ENCODE measurements around the gene APP. TPM values are rescaled to one million over a fixed set of nuclear protein-coding genes. Genes with fewer than 3 reads are reported as not detected.

Gene APP
- total and polyA plus RNA-seq, 4 donors = 86.9 to 414 (median 367) TPM

- Histone ChIP-seq H3K4me1 (ENCODE audit: control insufficient read depth in 5 of 5, insufficient read depth in 5 of 5, low read length in 5 of 5) (no peaks in the 10 kb centered on the region), H3K36me3 (ENCODE audit: control insufficient read depth in 4 of 4, insufficient read depth in 4 of 4, low read length in 4 of 4) (peaks cover 6 to 23% (median 13%) of the 10 kb centered on the region in 4 donors), H3K9me3 (ENCODE audit: control insufficient read depth in 4 of 4, insufficient read depth in 3 of 4, low read length in 3 of 4) (no peaks in the 10 kb centered on the region), H3K27ac (ENCODE audit: low read depth in 1 of 2, low read length in 1 of 2) (no peak overlapping the region), H3K4me3 (no peak overlapping the region), H3K9ac (ENCODE audit: insufficient read depth in 1 of 2, low read length in 2 of 2) (no peak overlapping the region), H3K27me3 (ENCODE audit: control insufficient read depth in 3 of 3, insufficient read depth in 3 of 3, low read length in 2 of 3) (no peaks in the 10 kb centered on the region)
- DNase-seq = no peak
- 85 to 94% methylated on average over 3 of the region's 3 CpGs for whole genome bisulfite sequencing, 2 donors
- no peak for ATAC-seq (ENCODE audit: insufficient read depth, low FRiP score)
- TF ChIP-seq CTCF (IDR thresholded peaks at IDR 0.05; ENCODE audit: control extremely low read depth, extremely low read depth) = no peak
Observed at GRCh38 chr21:25953196-25953595, 217.4 kb downstream of the APP start.

GRCh38 chr21:25952306-25952705, 218.3 kb downstream of the APP start:
- no peaks in the 10 kb centered on the region for H3K9me3 ChIP-seq (ENCODE audit: control insufficient read depth in 4 of 4, insufficient read depth in 3 of 4, low read length in 3 of 4)
- no peaks in the 10 kb centered on the region for H3K27me3 ChIP-seq (ENCODE audit: control insufficient read depth in 3 of 3, insufficient read depth in 3 of 3, low read length in 2 of 3)
- no peak for TF ChIP-seq CTCF (IDR thresholded peaks at IDR 0.05; ENCODE audit: control extremely low read depth, extremely low read depth)
- H3K4me1 ChIP-seq (ENCODE audit: control insufficient read depth in 5 of 5, insufficient read depth in 5 of 5, low read length in 5 of 5) = no peaks in the 10 kb centered on the region
- H3K27ac ChIP-seq (ENCODE audit: low read depth in 1 of 2, low read length in 1 of 2) = no peak overlapping the region
- DNase-seq = no peak
- no peak overlapping the region for H3K4me3 ChIP-seq
- peaks cover 6 to 23% (median 13%) of the 10 kb centered on the region in 4 donors for H3K36me3 ChIP-seq (ENCODE audit: control insufficient read depth in 4 of 4, insufficient read depth in 4 of 4, low read length in 4 of 4)
- WGBS, 2 donors = 87 to 93% methylated on average over 1 of the region's 1 CpG
- ATAC-seq (ENCODE audit: insufficient read depth, low FRiP score) = no peak
- no peak overlapping the region for H3K9ac ChIP-seq (ENCODE audit: insufficient read depth in 1 of 2, low read length in 2 of 2)

- 0% methylated on average over 1 of the region's 1 CpG for WGBS, 2 donors
- H3K4me1 ChIP-seq (ENCODE audit: control insufficient read depth in 5 of 5, insufficient read depth in 5 of 5, low read length in 5 of 5) = no peaks in the 10 kb centered on the region
- no peaks in the 10 kb centered on the region for H3K27me3 ChIP-seq (ENCODE audit: control insufficient read depth in 3 of 3, insufficient read depth in 3 of 3, low read length in 2 of 3)
- peaks cover 0 to 2% (median 0%) of the 10 kb centered on the region in 4 donors for H3K9me3 ChIP-seq (ENCODE audit: control insufficient read depth in 4 of 4, insufficient read depth in 3 of 4, low read length in 3 of 4)
- DNase-seq = no peak
- H3K4me3 ChIP-seq = no peak overlapping the region
- peak overlapping the region in 1 of 2 donors; percentile 5 for H3K27ac ChIP-seq (ENCODE audit: low read depth in 1 of 2, low read length in 1 of 2)
- H3K36me3 ChIP-seq (ENCODE audit: control insufficient read depth in 4 of 4, insufficient read depth in 4 of 4, low read length in 4 of 4) = peaks cover 4 to 30% (median 11%) of the 10 kb centered on the region in 4 donors
- no peak overlapping the region for H3K9ac ChIP-seq (ENCODE audit: insufficient read depth in 1 of 2, low read length in 2 of 2)
- ATAC-seq (ENCODE audit: insufficient read depth, low FRiP score) = no peak
- TF ChIP-seq CTCF (IDR thresholded peaks at IDR 0.05; ENCODE audit: control extremely low read depth, extremely low read depth) = no peak
Observed at GRCh38 chr21:25949701-25950100, 220.9 kb downstream of the APP start.

GRCh38 chr21:25944672-25945213, 225.8 kb downstream of the APP start:
- TF ChIP-seq CTCF (IDR thresholded peaks at IDR 0.05; ENCODE audit: control extremely low read depth, extremely low read depth) = no peak
- Histone ChIP-seq H3K9me3 (ENCODE audit: control insufficient read depth in 4 of 4, insufficient read depth in 3 of 4, low read length in 3 of 4) (peaks cover 0 to 2% (median 0%) of the 10 kb centered on the region in 4 donors), H3K4me1 (ENCODE audit: control insufficient read depth in 5 of 5, insufficient read depth in 5 of 5, low read length in 5 of 5) (peaks cover 0 to 6% (median 0%) of the 10 kb centered on the region in 5 donors), H3K9ac (ENCODE audit: insufficient read depth in 1 of 2, low read length in 2 of 2) (no peak overlapping the region), H3K27ac (ENCODE audit: low read depth in 1 of 2, low read length in 1 of 2) (peak overlapping the region in 1 of 2 donors; percentile 21), H3K27me3 (ENCODE audit: control insufficient read depth in 3 of 3, insufficient read depth in 3 of 3, low read length in 2 of 3) (no peaks in the 10 kb centered on the region), H3K4me3 (no peak overlapping the region), H3K36me3 (ENCODE audit: control insufficient read depth in 4 of 4, insufficient read depth in 4 of 4, low read length in 4 of 4) (peaks cover 0 to 6% (median 2%) of the 10 kb centered on the region in 4 donors)
- WGBS, 2 donors = 89 to 94% methylated on average over 3 of the region's 3 CpGs
- DNase-seq (no peak), ATAC-seq (ENCODE audit: insufficient read depth, low FRiP score) (no peak)

Measured in lung (tissue), 12 donors.